A172 (cell line): ENCODE measurements around the gene RUFY2. TPM values are rescaled to one million over a fixed set of nuclear protein-coding genes. Genes with fewer than 3 reads are reported as not detected.

Source experiments
- DNase-seq: peaks from one replicate; pipeline ENCODE4 v3.0.0-alpha.2; 2015; ENCODE audit warnings: low spot score
- total RNA-seq: library from RNA; depleted of rRNA; stranded (reverse); fragments of >200 nt; shearing (Covaris generic); gene quantifications from 2 replicates; pipeline ENCODE4 v1.2.3, GENCODE V29; 2014; rRNA removed

Gene RUFY2, protein sequence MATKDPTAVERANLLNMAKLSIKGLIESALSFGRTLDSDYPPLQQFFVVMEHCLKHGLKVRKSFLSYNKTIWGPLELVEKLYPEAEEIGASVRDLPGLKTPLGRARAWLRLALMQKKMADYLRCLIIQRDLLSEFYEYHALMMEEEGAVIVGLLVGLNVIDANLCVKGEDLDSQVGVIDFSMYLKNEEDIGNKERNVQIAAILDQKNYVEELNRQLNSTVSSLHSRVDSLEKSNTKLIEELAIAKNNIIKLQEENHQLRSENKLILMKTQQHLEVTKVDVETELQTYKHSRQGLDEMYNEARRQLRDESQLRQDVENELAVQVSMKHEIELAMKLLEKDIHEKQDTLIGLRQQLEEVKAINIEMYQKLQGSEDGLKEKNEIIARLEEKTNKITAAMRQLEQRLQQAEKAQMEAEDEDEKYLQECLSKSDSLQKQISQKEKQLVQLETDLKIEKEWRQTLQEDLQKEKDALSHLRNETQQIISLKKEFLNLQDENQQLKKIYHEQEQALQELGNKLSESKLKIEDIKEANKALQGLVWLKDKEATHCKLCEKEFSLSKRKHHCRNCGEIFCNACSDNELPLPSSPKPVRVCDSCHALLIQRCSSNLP
- 31.8 and 40.2 TPM in 2 replicates for total RNA-seq

DNA sequence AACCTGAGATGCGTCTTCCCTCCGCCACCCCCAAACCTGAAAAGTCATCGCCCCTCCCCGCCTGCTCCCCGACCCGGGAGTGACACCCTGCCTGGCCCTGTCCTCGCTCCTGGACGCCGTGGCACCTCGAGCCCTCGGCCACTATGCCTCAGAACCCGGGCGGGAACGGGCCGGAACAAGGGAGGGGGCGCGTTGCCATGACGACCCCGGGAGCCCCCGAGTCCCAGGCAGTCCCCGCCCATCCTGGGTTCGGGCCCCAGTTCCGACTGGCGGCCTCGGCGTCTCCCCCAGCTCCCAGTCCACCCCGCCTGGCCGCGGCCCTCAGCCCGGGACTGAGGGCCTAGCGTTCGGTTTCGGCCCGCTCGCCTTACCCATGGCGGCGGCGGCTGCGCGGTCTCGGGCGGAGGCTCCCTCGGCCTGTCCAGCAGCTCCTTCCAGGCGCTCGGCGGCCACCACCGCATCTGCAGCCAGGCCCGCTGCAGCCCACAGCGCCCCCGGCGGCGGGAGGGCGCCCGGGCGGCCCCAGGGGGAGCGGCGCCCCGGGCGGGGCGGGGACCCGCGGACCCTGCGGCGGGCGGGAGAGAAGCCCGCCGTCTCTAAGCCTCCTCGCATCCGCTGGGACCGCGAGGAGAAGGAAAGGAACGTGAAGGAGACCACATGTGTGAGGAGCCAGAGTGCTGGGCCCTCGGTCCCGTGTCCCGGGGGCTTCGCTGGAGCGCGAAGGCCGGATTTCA lies at the start of gene RUFY2:
Gene RUFY2 (minus strand): TSS at position 463 of the 734 bp plus-strand sequence. CDS start 88 bp downstream, at position 375.
- peak; percentile 56 for DNase-seq

DNA sequence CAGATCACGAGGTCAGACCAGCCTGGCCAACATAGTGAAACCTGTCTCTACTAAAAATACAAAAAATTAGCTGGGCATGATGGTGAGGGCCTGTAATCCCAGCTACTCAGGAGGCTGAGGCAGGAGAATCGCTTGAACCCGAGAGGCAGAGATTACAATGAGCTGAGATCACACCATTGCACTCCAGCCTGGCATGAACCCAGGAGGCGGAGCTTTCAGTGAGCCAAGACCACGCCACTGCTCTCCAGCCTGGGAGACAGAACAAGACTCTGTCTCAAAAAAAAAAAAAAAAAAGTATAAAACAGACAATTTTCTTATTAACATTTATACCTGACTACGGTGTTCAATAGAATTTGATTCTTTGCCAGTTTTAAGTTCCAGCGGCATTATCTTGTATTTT lies 42.6 kb upstream of the RUFY2 start:
- peak; percentile 38 for DNase-seq

DNA sequence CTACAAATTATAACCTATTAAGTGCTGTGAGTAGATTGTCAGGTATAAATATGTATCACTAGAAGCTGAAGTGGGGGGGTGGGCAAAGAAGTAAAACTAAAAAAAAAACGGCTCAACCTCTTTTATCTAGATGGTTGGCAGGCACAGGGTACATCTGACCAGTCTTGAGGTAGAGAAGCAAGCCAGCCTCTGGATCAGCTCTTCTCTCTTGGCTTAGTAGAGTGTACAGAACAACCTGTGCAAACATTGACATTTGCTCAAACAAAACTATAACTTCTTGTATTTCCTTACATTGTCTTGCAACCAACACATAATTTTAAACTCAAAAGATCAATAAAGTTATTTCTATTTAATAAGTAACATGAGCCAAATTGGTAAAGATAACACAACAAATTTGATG lies 39.1 kb upstream of the RUFY2 start:
- no peak for DNase-seq

DNA sequence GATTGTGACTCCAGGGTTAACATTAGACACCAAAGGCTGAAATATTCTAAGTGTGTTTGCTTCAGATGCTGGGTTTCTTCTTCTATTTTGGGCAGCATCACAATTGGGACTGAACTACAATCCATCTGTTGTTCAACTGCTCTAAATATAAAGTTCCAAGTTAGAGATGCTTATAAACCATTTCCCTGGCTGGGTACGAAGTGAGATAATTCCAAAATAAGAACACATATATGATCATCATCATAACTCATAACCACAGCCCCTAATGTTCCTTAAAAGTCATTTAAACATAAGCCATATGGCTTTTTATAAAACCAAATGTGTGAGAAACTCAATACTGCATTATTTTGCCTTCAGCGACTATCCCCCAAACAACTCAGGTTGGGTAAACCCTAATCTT lies 35.9 kb upstream of the RUFY2 start:
- DNase-seq = no peak

DNA sequence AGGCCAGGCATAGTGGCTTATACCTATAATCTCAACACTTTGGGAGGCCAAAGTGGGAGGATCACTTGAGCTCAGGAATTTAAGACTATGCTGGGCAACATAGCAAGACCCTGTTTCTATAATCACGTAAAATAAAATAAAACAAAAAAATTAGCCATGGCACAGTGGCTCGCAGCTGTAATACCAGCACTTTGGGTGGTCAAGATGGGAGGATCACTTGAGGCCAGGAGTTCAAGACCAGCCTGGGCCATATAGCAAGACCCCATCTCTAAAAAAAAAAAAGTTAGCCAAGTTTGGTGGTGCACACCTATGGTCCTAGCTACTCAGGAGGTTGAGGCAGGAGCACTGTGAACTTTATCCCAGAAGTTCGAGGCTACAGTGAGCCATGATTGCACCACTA lies 33.8 kb upstream of the RUFY2 start:
- no peak for DNase-seq

DNA sequence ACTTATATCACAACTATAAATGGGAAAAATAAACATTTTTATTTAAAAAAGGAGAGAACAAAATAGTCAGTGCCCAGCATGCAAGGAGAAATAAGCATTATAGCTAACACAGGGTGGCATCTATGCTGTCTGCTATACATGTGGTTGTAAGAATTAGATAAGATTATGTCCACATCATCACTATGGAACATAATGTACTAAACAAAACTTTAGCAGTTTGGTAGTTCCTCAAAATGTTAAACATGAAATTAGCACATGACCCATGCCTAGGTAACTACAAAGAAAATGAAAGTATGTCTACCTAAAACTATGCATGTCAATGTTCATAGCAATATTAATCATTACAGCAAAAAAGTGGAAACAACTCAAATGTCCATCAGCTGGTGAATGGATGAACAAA lies 28.7 kb upstream of the RUFY2 start:
- no peak for DNase-seq

DNA sequence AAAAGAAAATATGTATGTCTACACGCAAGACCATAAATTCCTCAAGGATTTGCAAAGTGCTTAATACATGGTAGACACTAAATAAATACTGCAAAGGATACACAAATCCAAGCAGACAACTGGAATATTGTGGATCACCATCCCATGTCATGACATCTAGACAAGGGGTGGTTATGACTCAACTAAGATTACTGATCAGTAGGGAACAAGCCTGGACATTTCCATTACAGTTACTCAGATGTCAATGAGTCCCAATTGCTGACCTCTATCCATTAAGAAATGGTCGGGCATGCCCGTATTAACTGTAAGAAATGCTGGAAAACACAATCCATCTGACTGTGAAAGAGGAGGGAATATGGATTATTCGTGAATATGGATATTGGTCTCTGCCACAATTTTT lies 27.6 kb upstream of the RUFY2 start:
- no peak for DNase-seq

DNA sequence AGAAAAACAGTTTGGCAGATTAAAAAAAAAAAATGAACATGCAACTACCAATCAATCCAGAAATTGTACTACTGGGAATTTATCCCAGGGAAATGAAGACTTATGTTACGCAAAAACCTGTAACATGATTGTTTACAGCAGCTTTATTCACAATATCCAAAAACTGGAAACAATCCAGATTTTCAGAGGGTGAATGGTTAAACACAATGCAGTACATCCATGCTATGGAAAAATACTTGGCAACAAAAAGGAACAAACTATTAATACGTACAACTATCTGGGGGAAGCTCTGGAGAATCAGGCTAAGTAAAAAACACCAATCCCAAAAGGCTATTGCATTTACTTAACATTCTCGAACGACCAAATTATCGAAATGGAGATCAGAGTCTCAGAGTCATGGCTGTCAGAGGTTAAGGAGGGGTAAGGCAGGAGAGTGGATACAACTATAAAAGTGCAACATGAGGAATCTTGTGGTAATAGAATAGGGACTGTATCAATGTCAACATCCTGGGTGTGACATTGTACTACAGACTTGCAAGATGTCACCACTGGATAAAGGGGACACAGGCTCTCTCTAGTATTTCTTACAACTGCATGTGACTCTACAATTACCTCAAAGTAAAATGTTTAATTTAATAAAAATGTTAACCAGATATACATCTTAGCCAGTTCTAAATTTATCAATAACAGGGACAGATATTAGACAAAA lies 21.5 kb upstream of the RUFY2 start:
- no peak for DNase-seq

DNA sequence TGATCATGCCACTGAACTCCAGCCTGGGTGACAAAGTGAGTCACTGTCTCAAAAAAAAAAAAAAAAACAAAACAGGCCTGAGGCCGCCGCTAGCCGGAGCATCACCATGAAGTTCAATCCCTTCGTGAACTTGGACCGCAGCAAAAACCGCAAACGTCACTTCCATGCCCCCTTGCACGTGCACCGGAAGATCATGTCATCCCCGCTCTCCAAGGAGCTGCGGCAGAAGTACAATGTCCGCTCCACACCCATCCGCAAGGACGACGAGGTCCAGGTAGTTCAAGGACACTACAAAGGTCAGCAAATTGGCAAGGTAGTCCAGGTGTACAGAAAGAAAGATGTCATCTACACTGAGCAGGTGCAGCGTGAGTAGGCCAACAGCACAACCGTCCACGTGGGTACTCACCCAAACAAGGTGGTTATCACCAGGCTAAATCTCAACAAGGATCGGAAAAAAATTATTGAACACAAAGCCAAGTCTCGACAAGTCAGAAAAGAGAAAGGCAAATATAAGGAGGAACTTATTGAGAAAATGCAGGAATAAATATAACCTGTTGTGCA lies 17.5 kb upstream of the RUFY2 start:
- no peak for DNase-seq

DNA sequence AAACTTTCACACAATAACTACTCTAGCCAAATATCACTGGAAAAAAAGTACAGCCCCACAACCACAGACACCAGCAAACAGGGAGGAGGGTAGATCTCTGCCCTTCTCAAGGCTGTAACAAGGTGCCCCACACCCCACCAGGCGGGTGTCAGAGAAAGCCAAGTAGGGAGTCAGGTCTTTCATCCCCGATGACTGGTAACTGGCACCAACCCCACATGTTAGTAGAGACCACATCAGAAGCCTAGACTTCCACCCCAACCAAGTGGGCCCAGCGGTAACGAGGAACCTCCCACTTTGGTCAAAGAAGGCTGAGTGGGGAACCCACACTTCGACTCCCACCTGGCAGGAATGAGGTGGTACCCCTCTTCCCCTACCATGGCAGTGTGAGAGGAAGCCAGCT lies 16.4 kb upstream of the RUFY2 start:
- DNase-seq = no peak

DNA sequence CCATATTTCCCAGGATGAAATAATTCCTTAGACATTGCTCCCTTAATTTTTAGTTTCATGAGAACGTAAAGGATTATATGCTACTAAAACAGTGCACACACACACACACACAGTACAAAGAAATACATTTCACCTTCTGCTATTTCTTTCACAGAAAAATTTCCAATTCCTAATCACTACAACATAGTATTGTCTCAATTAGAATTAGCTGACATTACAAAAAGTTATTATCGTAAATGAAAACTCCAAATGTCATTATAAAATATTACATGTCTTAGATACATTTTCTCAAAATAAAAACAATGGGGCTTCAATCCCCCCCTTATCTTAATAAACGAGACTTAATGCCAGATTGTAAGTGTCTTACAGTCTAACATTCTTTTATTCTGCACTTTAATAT lies 12.3 kb upstream of the RUFY2 start:
- DNase-seq = no peak

DNA sequence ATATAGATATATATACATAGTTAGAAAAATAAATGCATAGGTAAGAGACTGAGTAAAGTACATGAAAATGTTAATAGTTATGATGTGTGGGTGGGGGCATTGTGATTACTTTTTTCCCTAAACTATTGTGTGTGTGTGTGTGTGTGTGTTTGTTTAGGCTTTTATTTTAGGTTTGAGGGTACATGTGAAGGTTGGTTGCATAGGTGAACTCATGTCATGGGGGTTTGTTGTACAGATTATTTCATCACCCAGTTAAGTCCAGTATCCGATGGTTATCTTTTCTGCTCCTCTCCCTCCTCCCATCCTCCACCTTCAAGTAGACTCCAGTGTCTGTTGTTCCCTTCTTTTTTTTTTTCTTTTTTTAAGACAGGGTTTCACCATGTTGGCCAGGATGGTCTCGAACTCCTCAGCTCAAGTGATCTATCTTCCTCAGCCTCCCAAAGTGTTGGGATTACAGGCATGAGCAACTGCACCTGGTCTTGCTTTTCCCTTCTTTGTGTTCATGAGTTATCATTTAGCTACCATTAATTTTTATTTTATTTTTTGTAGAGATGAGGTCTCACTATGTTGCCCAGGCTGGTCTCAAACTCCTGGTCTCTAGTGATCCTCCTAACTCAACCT lies 1.9 kb upstream of the RUFY2 start:
- no peak for DNase-seq

DNA sequence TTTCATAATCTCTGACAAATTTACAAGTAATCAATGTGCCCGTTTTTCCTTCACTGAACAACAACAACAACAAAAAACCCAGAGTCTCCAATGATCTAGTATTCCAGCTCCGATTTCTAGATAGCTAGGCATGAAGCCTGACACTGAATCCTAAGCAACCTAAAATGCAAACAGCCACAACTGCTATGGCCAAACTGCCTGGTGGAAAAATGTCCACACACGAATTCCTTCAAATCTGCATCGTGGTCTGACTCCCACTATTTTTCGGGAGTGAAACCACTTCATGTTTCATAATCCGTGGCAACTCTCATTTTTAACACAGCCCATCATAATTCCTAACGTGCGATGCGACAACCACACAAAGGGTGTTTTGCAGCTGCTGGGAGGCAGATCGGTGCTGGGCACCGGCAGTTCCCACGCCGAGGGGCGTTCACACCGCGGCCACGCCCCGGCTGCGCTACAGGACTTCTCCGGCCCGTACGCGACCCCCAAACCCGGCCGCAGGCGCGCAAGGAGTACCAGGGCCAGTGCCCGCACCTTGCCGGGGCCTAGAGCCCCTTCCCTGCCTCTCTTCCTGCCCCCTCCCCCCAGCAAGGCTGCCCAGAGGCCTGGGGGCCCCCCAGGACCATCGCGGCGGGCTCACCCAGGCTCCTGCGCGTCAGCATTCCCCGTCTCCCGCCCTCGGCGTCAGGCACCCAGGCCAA lies 814 bp downstream of the RUFY2 start:
- DNase-seq = peak; percentile 48

DNA sequence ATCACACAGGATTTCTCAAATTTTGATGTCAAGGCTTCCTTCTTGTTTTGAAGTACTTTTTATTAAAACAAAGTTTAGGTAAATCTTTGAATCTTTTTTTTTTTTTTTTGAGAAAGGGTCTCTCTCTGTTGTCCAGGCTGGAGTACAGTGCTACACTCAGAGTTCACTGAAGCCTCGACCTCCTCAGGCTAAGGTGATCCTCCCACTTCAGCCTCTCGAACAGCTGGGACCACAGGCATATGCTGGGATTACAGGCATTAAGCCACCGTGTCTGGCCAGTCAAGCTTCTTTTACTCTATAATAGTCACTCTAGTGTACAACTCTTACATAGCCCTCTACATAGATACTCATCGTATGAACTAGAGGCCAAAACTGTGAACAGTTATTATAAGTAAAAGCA lies 3.4 kb downstream of the RUFY2 start:
- DNase-seq = no peak

DNA sequence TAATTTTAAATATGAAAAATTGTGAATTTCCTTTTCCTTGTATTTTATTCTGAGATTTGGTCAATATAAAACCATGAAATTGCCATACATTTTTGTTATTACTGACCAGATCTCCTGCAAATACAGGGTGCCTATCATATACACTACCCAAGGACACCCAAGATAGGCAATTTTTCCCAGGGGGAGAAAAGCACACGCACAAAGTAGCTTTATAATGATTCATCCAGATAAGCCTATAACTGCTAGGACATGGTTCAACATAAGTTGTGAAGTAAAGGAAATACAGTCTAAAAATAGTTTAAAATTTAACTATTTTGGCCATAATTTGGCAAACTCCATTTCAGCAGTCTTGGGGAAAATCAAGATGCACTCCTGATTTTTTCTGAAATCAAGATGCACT lies 4.8 kb downstream of the RUFY2 start:
- DNase-seq = no peak

DNA sequence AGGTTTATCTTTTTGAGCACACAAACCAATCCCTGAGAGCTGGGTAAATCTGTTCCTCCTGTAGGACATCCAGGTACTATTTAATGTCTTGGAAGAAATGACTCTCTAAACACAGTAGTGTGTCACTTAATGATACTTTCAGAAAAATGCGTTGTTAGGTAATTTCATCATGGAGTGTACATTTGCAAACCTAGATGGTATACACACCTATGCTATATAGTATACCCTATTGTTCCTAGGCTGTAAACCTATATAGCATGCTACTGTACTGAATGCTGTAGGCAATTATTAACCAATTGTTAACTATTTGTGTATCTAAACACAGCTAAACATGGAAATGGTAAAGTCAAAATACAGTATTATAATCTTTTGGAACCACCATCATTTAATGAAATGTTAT lies 10.1 kb downstream of the RUFY2 start:
- DNase-seq = no peak

DNA sequence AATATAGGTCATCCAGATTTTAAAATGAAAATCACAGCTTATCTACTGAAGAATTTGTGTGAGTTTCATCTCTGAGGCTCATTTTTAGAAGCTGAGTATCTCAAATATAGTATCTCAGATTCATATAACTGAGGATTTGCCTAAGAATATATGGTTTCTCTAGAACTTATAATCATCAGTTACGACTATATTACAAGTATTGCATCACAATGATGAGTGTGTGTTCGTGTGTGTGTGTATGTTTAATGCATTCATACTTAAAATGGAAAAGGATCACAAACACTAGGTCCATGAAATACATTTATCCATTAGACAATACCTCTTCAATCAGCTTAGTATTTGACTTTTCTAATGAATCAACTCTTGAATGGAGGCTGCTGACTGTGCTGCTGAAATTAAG lies 21.3 kb downstream of the RUFY2 start:
- DNase-seq = no peak

DNA sequence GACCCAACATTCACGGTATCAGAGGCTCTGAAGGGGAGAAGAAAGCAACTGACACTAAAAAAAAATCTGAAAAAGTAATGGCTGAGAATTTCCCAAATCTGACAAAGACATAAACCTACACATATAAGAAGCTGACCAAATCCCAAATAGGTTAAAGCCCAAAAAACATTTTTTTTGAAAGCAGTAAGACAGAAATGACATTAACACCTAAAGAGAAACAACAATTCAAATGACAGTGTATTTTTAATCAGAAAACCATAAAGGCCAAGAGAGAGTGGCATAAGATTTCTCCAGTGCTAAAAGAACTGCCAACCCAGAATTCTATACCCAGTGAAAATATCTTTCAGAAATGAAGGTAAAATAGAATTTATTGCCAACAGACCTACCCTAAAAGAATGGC lies 35.5 kb downstream of the RUFY2 start:
- no peak for DNase-seq

DNA sequence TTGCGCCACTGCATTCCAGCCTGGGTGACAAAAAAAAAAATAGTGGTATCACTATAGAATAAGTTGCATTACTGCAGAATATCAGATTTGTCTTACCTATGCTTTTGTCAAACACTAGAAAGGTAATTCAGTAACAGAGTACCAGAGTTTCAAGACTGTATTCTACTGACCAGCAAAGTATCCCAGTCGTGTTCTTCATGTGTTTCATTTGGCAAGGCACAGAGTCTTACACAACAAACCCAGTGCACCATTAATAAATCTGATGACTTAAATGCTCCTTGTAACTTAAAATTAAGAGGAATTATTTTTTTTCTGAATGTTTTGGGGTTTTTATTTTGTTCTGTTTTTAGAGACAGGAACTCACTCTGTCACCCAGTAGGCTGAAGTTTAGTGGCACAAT lies 40.0 kb downstream of the RUFY2 start:
- DNase-seq = no peak

DNA sequence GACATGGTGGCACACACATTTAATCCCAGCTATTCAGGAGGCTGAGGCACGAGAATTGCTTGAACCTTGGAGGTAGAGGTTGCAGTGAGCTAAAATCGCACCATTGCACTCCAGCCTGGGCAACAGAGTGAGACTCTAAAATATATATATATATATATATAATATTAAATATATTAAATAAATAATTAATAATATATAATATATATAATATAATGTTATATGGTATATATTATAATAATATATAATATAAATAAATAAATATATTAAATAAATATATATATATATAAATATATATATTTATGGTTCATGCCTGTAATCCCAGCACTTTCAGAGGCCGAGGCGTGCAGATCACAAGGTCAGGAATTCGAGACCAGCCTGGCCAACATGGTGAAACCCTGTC lies 40.5 kb downstream of the RUFY2 start:
- DNase-seq = no peak

DNA sequence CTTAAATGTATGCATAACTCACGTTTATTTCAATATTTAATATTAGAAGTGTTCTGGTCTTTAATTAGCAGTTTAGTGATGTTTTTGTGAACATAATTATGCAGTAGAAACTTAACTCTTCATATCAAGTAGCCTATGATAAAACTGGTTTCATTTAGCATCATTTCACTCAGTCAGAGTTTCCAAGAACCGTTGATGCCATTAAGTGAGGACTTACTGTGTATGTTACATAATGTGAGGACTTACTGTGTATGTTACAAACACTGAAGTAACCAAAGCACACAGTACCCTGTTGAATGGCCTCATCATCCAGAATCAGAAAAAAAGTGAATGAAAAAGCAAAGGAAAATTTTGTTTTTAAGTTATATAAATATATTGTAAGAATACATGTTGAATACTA lies 41.5 kb downstream of the RUFY2 start:
- no peak for DNase-seq
